Measurements from ENCODE around the gene SLC16A12.

Gene SLC16A12

DNA sequence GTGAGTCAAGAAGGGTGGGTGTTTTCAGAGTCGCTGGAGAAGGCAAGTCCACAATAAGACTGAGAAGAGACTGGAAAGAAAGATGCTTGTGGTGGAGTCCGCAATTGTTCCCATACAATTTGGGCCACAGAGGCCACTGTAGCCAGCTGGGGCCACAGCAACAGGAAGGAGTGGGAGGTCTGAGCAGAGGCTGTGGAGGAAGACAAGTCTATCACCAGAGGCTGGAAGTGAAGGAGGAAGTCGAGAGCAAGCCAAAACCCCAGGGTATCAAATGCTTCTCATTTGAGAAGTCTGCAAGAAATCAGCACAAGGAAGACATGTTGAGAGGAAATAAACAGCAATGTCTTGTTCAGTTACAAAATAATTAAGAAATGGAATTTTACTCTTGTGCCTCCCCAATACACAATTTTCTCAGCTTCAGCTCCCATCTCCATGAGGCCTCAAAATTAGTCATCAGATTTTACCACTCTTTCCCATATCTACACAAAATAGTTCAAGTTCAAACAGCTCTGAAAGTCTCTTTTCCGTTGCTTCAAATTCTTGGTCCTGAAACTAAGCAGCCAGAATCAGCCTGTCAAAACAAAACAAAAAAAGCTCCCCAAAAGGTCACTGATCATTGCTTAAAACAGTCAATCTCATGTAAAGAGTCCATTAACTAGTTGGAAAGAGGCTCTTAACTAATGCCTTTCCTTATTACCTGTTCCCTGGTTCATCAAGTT is 31.6 kb downstream of the SLC16A12 start:
- no peak for TF ChIP-seq EZH2 (IDR thresholded peaks at IDR 0.05; ENCODE audit: borderline replicate concordance, low read length)
- TF ChIP-seq, protein P1, sequence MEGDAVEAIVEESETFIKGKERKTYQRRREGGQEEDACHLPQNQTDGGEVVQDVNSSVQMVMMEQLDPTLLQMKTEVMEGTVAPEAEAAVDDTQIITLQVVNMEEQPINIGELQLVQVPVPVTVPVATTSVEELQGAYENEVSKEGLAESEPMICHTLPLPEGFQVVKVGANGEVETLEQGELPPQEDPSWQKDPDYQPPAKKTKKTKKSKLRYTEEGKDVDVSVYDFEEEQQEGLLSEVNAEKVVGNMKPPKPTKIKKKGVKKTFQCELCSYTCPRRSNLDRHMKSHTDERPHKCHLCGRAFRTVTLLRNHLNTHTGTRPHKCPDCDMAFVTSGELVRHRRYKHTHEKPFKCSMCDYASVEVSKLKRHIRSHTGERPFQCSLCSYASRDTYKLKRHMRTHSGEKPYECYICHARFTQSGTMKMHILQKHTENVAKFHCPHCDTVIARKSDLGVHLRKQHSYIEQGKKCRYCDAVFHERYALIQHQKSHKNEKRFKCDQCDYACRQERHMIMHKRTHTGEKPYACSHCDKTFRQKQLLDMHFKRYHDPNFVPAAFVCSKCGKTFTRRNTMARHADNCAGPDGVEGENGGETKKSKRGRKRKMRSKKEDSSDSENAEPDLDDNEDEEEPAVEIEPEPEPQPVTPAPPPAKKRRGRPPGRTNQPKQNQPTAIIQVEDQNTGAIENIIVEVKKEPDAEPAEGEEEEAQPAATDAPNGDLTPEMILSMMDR (IDR thresholded peaks at IDR 0.05; ENCODE audit: low read length) = no peak
- H3K27me3 ChIP-seq (ENCODE audit: insufficient read depth, low read length) = no peaks in the 10 kb centered on the region
- H4K20me1 ChIP-seq (ENCODE audit: insufficient read depth, low read length) = no peaks in the 10 kb centered on the region
- H3K4me1 ChIP-seq (ENCODE audit: insufficient read depth, low read length, severe bottlenecking) = no peaks in the 10 kb centered on the region
- no peak overlapping the region for H3K4me2 ChIP-seq (ENCODE audit: low read length)
- no peaks in the 10 kb centered on the region for H3K79me2 ChIP-seq (ENCODE audit: insufficient read depth, low read length)
- no peak overlapping the region for H3K4me3 ChIP-seq (ENCODE audit: low read depth, low read length, poor library complexity, severe bottlenecking)
- no peaks in the 10 kb centered on the region for H3F3A ChIP-seq (ENCODE audit: insufficient read depth, low read length)
- H3K9me3 ChIP-seq (ENCODE audit: low read length) = no peaks in the 10 kb centered on the region
- H3K9ac ChIP-seq (ENCODE audit: low read length) = no peak overlapping the region
- no peaks in the 10 kb centered on the region for H3K36me3 ChIP-seq (ENCODE audit: insufficient read depth, low read length)
- H2AFZ ChIP-seq (ENCODE audit: low read length) = no peak overlapping the region
- H3K9me2 ChIP-seq (ENCODE audit: low read depth, low read length) = no peaks in the 10 kb centered on the region
- no peak overlapping the region for H3K27ac ChIP-seq (ENCODE audit: low read depth, low read length, poor library complexity, severe bottlenecking)

GRCh38 chr10:89503151-89503550 is 32.2 kb downstream of the SLC16A12 start:
- Histone ChIP-seq H3K4me3 (ENCODE audit: low read depth, low read length, poor library complexity, severe bottlenecking) (no peak overlapping the region), H3K79me2 (ENCODE audit: insufficient read depth, low read length) (no peaks in the 10 kb centered on the region), H4K20me1 (ENCODE audit: insufficient read depth, low read length) (no peaks in the 10 kb centered on the region), H3K36me3 (ENCODE audit: insufficient read depth, low read length) (no peaks in the 10 kb centered on the region), H3K27ac (ENCODE audit: low read depth, low read length, poor library complexity, severe bottlenecking) (no peak overlapping the region), H3K4me1 (ENCODE audit: insufficient read depth, low read length, severe bottlenecking) (no peaks in the 10 kb centered on the region), H2AFZ (ENCODE audit: low read length) (no peak overlapping the region), H3K9me3 (ENCODE audit: low read length) (no peaks in the 10 kb centered on the region), H3K9me2 (ENCODE audit: low read depth, low read length) (no peaks in the 10 kb centered on the region), H3K9ac (ENCODE audit: low read length) (no peak overlapping the region), H3K4me2 (ENCODE audit: low read length) (no peak overlapping the region), H3K27me3 (ENCODE audit: insufficient read depth, low read length) (no peaks in the 10 kb centered on the region), H3F3A (ENCODE audit: insufficient read depth, low read length) (no peaks in the 10 kb centered on the region)
- TF ChIP-seq, protein P1 (IDR thresholded peaks at IDR 0.05; ENCODE audit: low read length) = no peak
- no peak for TF ChIP-seq EZH2 (IDR thresholded peaks at IDR 0.05; ENCODE audit: borderline replicate concordance, low read length)

- no peak overlapping the region for H3K9ac ChIP-seq (ENCODE audit: low read length)
- no peaks in the 10 kb centered on the region for H4K20me1 ChIP-seq (ENCODE audit: insufficient read depth, low read length)
- H3K4me3 ChIP-seq (ENCODE audit: low read depth, low read length, poor library complexity, severe bottlenecking) = no peak overlapping the region
- no peak overlapping the region for H3K27ac ChIP-seq (ENCODE audit: low read depth, low read length, poor library complexity, severe bottlenecking)
- H3K9me2 ChIP-seq (ENCODE audit: low read depth, low read length) = no peaks in the 10 kb centered on the region
- TF ChIP-seq, protein P1 (IDR thresholded peaks at IDR 0.05; ENCODE audit: low read length) = no peak
- TF ChIP-seq EZH2 (IDR thresholded peaks at IDR 0.05; ENCODE audit: borderline replicate concordance, low read length) = no peak
- no peaks in the 10 kb centered on the region for H3F3A ChIP-seq (ENCODE audit: insufficient read depth, low read length)
- H3K4me2 ChIP-seq (ENCODE audit: low read length) = no peak overlapping the region
- no peaks in the 10 kb centered on the region for H3K9me3 ChIP-seq (ENCODE audit: low read length)
- no peak overlapping the region for H2AFZ ChIP-seq (ENCODE audit: low read length)
- H3K79me2 ChIP-seq (ENCODE audit: insufficient read depth, low read length) = no peaks in the 10 kb centered on the region
- no peaks in the 10 kb centered on the region for H3K27me3 ChIP-seq (ENCODE audit: insufficient read depth, low read length)
- no peaks in the 10 kb centered on the region for H3K36me3 ChIP-seq (ENCODE audit: insufficient read depth, low read length)
- no peaks in the 10 kb centered on the region for H3K4me1 ChIP-seq (ENCODE audit: insufficient read depth, low read length, severe bottlenecking)
Measured at GRCh38 chr10:89502549-89502948, 32.8 kb downstream of the SLC16A12 start.

Measured in OCI-LY1 (cell line).